ENCODE measurements around the gene WIPI1. TPM values are rescaled to one million over a fixed set of nuclear protein-coding genes. Genes with fewer than 3 reads are reported as not detected.
"Not testable (repeated sequence)": the region's sequence is repeated elsewhere in the genome, so short reads cannot be mapped to it uniquely, and the experiment has no call there.

The WIPI1 gene
- polyA plus RNA-seq, 4 donors = 11.6 to 26.2 (median 19.9) TPM

- FAIRE-seq (no peak), DNase-seq (no peak)
- 88 to 94% (median 94%) methylated on average over 3 of the region's 3 CpGs for WGBS, 3 donors
These were observed 34.0 kb downstream of the WIPI1 start for GRCh38 chr17:68423251-68423650.

GRCh38 chr17:68422821-68423220 lies 34.5 kb downstream of the WIPI1 start:
- H3K4me1 ChIP-seq (ENCODE audit: control insufficient read depth in 3 of 3, insufficient read depth in 2 of 3, low read depth in 1 of 3, low read length in 2 of 3) = no peaks in the 10 kb centered on the region
- H3K9me3 ChIP-seq (ENCODE audit: control insufficient read depth in 2 of 2, insufficient read depth in 1 of 2, low read depth in 1 of 2, low read length in 1 of 2) = no peaks in the 10 kb centered on the region
- no peak overlapping the region for H3K4me3 ChIP-seq (ENCODE audit: low read depth in 1 of 3, low read length in 3 of 3)
- no peaks in the 10 kb centered on the region for H3K27me3 ChIP-seq (ENCODE audit: control insufficient read depth in 3 of 3, insufficient read depth in 3 of 3, low read length in 3 of 3)
- no peak for DNase-seq
- H3K36me3 ChIP-seq (ENCODE audit: control insufficient read depth in 3 of 3, insufficient read depth in 2 of 3, low read depth in 1 of 3, low read length in 3 of 3) = peaks cover 0 to 9% (median 7%) of the 10 kb centered on the region in 3 donors
- 94 to 96% (median 95%) methylated on average over 8 of the region's 8 CpGs for WGBS, 3 donors
- H3K27ac ChIP-seq (ENCODE audit: low read depth in 1 of 3, low read length in 2 of 3) = no peak overlapping the region
- no peak for FAIRE-seq

More at GRCh38 chr17:68423251-68423650, 34.0 kb downstream of the WIPI1 start:
- Histone ChIP-seq H3K4me3 (ENCODE audit: low read depth in 1 of 3, low read length in 3 of 3) (no peak overlapping the region), H3K4me1 (ENCODE audit: control insufficient read depth in 3 of 3, insufficient read depth in 2 of 3, low read depth in 1 of 3, low read length in 2 of 3) (no peaks in the 10 kb centered on the region), H3K9me3 (ENCODE audit: control insufficient read depth in 2 of 2, insufficient read depth in 1 of 2, low read depth in 1 of 2, low read length in 1 of 2) (no peaks in the 10 kb centered on the region), H3K36me3 (ENCODE audit: control insufficient read depth in 3 of 3, insufficient read depth in 2 of 3, low read depth in 1 of 3, low read length in 3 of 3) (peaks cover 0 to 10% (median 7%) of the 10 kb centered on the region in 3 donors), H3K27ac (ENCODE audit: low read depth in 1 of 3, low read length in 2 of 3) (no peak overlapping the region), H3K27me3 (ENCODE audit: control insufficient read depth in 3 of 3, insufficient read depth in 3 of 3, low read length in 3 of 3) (no peaks in the 10 kb centered on the region)

- H3K27me3 ChIP-seq (ENCODE audit: control insufficient read depth in 3 of 3, insufficient read depth in 3 of 3, low read length in 3 of 3) = no peaks in the 10 kb centered on the region
- no peaks in the 10 kb centered on the region for H3K9me3 ChIP-seq (ENCODE audit: control insufficient read depth in 2 of 2, insufficient read depth in 1 of 2, low read depth in 1 of 2, low read length in 1 of 2)
- WGBS, 3 donors = 84 to 89% (median 88%) methylated on average over 9 of the region's 9 CpGs
- H3K27ac ChIP-seq (ENCODE audit: low read depth in 1 of 3, low read length in 2 of 3) = no peak overlapping the region
- peaks cover 0 to 9% (median 2%) of the 10 kb centered on the region in 3 donors for H3K36me3 ChIP-seq (ENCODE audit: control insufficient read depth in 3 of 3, insufficient read depth in 2 of 3, low read depth in 1 of 3, low read length in 3 of 3)
- DNase-seq (no peak), FAIRE-seq (no peak)
- H3K4me1 ChIP-seq (ENCODE audit: control insufficient read depth in 3 of 3, insufficient read depth in 2 of 3, low read depth in 1 of 3, low read length in 2 of 3) = no peaks in the 10 kb centered on the region
- H3K4me3 ChIP-seq (ENCODE audit: low read depth in 1 of 3, low read length in 3 of 3) = no peak overlapping the region
These were observed 35.8 kb downstream of the WIPI1 start for GRCh38 chr17:68421486-68421885.

GRCh38 chr17:68420065-68420464 lies 37.2 kb downstream of the WIPI1 start:
- Histone ChIP-seq H3K9me3 (ENCODE audit: control insufficient read depth in 2 of 2, insufficient read depth in 1 of 2, low read depth in 1 of 2, low read length in 1 of 2) (no peaks in the 10 kb centered on the region), H3K27me3 (ENCODE audit: control insufficient read depth in 3 of 3, insufficient read depth in 3 of 3, low read length in 3 of 3) (no peaks in the 10 kb centered on the region), H3K4me1 (ENCODE audit: control insufficient read depth in 3 of 3, insufficient read depth in 2 of 3, low read depth in 1 of 3, low read length in 2 of 3) (no peaks in the 10 kb centered on the region), H3K27ac (ENCODE audit: low read depth in 1 of 3, low read length in 2 of 3) (no peak overlapping the region), H3K4me3 (ENCODE audit: low read depth in 1 of 3, low read length in 3 of 3) (no peak overlapping the region), H3K36me3 (ENCODE audit: control insufficient read depth in 3 of 3, insufficient read depth in 2 of 3, low read depth in 1 of 3, low read length in 3 of 3) (peaks cover 0 to 4% (median 0%) of the 10 kb centered on the region in 3 donors)
- no peak for FAIRE-seq
- 83 to 91% (median 85%) methylated on average over 14 of the region's 14 CpGs for WGBS, 3 donors
- no peak for DNase-seq

GRCh38 chr17:68418876-68419275 lies 38.4 kb downstream of the WIPI1 start:
- H3K4me3 ChIP-seq (ENCODE audit: low read depth in 1 of 3, low read length in 3 of 3) = no peak overlapping the region
- no peak for FAIRE-seq
- H3K4me1 ChIP-seq (ENCODE audit: control insufficient read depth in 3 of 3, insufficient read depth in 2 of 3, low read depth in 1 of 3, low read length in 2 of 3) = no peaks in the 10 kb centered on the region
- no peaks in the 10 kb centered on the region for H3K27me3 ChIP-seq (ENCODE audit: control insufficient read depth in 3 of 3, insufficient read depth in 3 of 3, low read length in 3 of 3)
- H3K27ac ChIP-seq (ENCODE audit: low read depth in 1 of 3, low read length in 2 of 3) = no peak overlapping the region
- H3K36me3 ChIP-seq (ENCODE audit: control insufficient read depth in 3 of 3, insufficient read depth in 2 of 3, low read depth in 1 of 3, low read length in 3 of 3) = peaks cover 0 to 3% (median 0%) of the 10 kb centered on the region in 3 donors
- DNase-seq = no peak
- WGBS, 3 donors = 71 to 87% (median 85%) methylated on average over 4 of the region's 4 CpGs
- no peaks in the 10 kb centered on the region for H3K9me3 ChIP-seq (ENCODE audit: control insufficient read depth in 2 of 2, insufficient read depth in 1 of 2, low read depth in 1 of 2, low read length in 1 of 2)

- Histone ChIP-seq H3K27me3 (ENCODE audit: control insufficient read depth in 3 of 3, insufficient read depth in 3 of 3, low read length in 3 of 3) (no peaks in the 10 kb centered on the region), H3K9me3 (ENCODE audit: control insufficient read depth in 2 of 2, insufficient read depth in 1 of 2, low read depth in 1 of 2, low read length in 1 of 2) (no peaks in the 10 kb centered on the region), H3K36me3 (ENCODE audit: control insufficient read depth in 3 of 3, insufficient read depth in 2 of 3, low read depth in 1 of 3, low read length in 3 of 3) (no peaks in the 10 kb centered on the region), H3K27ac (ENCODE audit: low read depth in 1 of 3, low read length in 2 of 3) (no peak overlapping the region), H3K4me3 (ENCODE audit: low read depth in 1 of 3, low read length in 3 of 3) (no peak overlapping the region), H3K4me1 (ENCODE audit: control insufficient read depth in 3 of 3, insufficient read depth in 2 of 3, low read depth in 1 of 3, low read length in 2 of 3) (no peaks in the 10 kb centered on the region)
- 97 to 100% (median 97%) methylated on average over 3 of the region's 3 CpGs for whole genome bisulfite sequencing, 3 donors
- FAIRE-seq (no peak), DNase-seq (no peak)
These were observed 40.0 kb downstream of the WIPI1 start for GRCh38 chr17:68417317-68417716.

GRCh38 chr17:68414901-68415300 lies 42.4 kb downstream of the WIPI1 start:
- DNase-seq; H3K4me1 ChIP-seq (ENCODE audit: control insufficient read depth in 3 of 3, insufficient read depth in 2 of 3, low read depth in 1 of 3, low read length in 2 of 3); H3K9me3 ChIP-seq (ENCODE audit: control insufficient read depth in 2 of 2, insufficient read depth in 1 of 2, low read depth in 1 of 2, low read length in 1 of 2); H3K4me3 ChIP-seq (ENCODE audit: low read depth in 1 of 3, low read length in 3 of 3); FAIRE-seq; H3K36me3 ChIP-seq (ENCODE audit: control insufficient read depth in 3 of 3, insufficient read depth in 2 of 3, low read depth in 1 of 3, low read length in 3 of 3); H3K27ac ChIP-seq (ENCODE audit: low read depth in 1 of 3, low read length in 2 of 3); H3K27me3 ChIP-seq (ENCODE audit: control insufficient read depth in 3 of 3, insufficient read depth in 3 of 3, low read length in 3 of 3): not testable (repeated sequence)

- FAIRE-seq; H3K9me3 ChIP-seq (ENCODE audit: control insufficient read depth in 2 of 2, insufficient read depth in 1 of 2, low read depth in 1 of 2, low read length in 1 of 2); H3K27ac ChIP-seq (ENCODE audit: low read depth in 1 of 3, low read length in 2 of 3); H3K4me1 ChIP-seq (ENCODE audit: control insufficient read depth in 3 of 3, insufficient read depth in 2 of 3, low read depth in 1 of 3, low read length in 2 of 3); H3K4me3 ChIP-seq (ENCODE audit: low read depth in 1 of 3, low read length in 3 of 3); H3K36me3 ChIP-seq (ENCODE audit: control insufficient read depth in 3 of 3, insufficient read depth in 2 of 3, low read depth in 1 of 3, low read length in 3 of 3); H3K27me3 ChIP-seq (ENCODE audit: control insufficient read depth in 3 of 3, insufficient read depth in 3 of 3, low read length in 3 of 3): not testable (repeated sequence)
- DNase-seq = peak; percentile 42 to 46
- WGBS, 3 donors = 2 to 12% (median 3%) methylated on average over 21 to 33 of the region's 34 CpGs
These were observed 43.4 kb downstream of the WIPI1 start for GRCh38 chr17:68413597-68414560.
